NOMO-1 treated with dmso at 0.1 percent for 144 hours (cell line): ENCODE data around the gene DKC1.

Experiments
- DNase-seq: peaks from one replicate; lab custom pipeline; 2025; ENCODE audit not compliant: unreplicated experiment; lab: John Stamatoyannopoulos, UW

The DKC1 gene

DNA sequence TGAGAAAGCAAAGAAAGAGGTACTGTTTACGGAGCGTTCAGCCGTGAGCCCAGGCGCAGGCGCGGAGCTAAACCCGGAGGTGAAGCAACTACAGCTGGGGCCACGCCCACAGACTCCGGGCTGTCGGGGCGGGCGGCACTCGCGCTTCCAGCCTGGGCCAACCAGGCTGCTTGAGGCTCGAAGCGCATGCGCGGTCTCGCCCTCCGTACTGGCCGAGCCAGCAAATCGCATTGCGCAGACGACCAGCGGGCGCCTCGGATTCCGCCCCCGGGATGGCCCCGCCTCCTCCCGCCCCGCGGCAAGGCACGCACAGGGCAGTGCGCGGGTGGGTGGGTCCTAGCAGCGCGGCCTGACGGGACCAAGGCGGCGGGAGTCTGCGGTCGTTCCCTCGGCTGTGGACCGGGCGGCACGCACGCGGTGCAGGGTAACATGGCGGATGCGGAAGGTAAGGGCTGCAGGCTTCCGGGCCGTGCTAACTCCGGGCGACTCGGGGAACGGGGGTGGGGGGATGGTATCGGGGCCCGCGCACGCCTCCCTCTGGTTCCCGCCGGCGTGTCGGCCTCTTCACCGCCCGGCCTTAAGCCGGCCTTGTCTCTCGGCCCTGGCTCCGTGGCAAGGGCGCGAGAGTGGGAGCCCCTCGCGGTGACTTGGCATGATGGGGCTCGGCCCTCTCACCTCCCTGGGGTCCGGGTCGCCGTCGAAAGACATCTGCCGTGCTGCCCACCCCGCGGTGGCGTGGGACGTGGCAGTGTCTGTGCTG, at the start of gene DKC1:
TSS of gene DKC1 (plus strand) at position 328 of the 760 bp plus-strand sequence. CDS start at position 430, 102 bp downstream.
- peak; percentile 92 for DNase-seq

DNA sequence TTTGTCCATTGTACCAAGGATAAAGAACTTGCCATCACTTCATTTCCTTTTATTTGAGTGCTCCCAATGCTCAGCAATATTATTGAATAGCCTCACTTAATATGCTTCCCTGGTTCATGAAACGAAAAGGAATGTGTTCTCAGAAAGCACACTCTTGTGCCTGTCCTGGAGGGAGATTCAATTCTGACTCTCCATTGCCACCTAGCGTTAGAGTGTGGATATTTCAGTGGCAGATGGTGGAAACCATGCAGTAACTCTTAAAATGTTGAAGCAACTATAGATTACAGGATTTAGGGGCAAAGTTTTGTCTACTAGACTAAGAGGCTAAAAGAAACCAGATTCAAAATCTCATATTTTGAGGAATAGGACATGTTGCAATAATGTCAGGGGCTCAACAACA, 47.7 kb upstream of the DKC1 start:
- DNase-seq = no peak

GRCh38 chrX:154715825-154716224, 46.8 kb upstream of the DKC1 start:
- DNase-seq = no peak

DNA sequence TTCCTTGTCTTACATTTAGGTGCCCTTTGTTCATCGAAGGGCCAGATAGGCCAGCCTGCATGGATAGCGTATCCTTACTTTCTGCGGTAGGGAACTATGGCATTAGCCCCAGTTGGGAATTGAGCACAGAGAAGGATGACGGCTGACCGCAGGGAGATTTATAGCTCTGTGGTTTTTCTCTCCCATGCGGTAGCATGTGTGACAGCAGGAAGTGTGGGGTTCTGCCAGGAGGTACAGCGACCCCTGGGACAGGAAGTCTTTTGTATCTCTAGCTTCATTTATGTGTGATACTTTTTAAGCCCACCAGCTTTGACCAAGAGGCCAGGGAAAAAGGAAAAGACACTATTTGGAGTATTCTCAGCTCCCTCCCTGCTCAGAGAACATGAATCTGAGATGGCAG, 44.8 kb upstream of the DKC1 start:
- peak; percentile 22 for DNase-seq

DNA sequence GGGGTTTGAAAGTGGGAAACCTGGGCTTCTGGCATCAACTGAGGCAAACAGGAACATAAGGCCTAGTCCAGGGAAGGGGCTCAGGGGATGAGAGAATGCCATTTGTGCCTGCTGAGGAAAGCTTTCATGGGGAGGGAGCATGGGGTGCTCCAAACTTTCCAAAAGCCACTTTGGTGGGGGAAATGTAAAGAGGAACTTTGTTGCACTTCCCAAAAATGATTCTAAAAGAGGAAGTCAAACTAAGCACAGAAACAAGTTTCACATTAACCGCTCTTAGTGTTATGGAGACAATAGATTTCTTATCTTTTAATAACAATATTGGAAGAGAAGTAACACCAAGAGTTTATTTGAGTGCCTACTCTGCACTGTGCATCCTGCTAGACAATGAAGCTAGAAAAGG, 44.0 kb upstream of the DKC1 start:
- peak; percentile 31 for DNase-seq

- peak; percentile 63 for DNase-seq
Observed at GRCh38 chrX:154719132-154719675, 43.5 kb upstream of the DKC1 start.

DNA sequence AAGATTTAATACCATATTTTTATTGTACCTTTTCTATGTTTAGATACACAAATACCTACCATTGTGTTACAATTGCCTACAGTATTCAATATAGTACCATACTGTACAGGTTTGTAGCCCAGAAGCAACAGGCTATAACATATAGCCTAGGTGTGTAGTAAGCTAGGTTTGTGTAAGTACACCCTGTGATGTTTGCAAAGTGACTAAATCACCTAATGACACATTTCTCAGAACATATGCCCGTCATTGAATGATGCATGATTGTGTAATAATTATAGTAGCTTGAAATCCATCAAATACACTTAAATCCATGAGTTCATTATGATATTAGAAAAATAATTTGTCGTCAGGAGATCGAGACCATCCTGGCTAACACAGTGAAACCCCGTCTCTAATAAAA, 42.6 kb upstream of the DKC1 start:
- no peak for DNase-seq

DNA sequence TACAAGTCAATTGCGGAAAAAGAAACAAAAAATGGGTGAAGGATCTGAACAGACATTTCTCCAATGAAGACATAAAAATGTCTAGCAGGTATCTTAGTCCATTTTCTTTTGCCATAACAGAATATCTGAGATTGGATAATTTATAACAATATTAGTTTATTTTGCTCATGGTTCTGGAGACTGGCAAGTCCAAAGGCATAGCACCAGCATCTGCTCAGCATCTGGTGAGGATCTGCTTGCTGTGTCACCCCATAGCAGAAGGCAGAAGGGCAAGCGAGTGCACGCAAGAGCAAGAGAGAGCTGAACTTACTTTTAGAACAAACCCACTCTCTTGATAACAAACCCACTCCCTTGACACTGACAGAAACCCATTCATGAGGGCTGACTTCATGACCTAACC, 41.5 kb upstream of the DKC1 start:
- no peak for DNase-seq

GRCh38 chrX:154724993-154725756, 37.5 kb upstream of the DKC1 start:
- no peak for DNase-seq

GRCh38 chrX:154727418-154727817, 35.2 kb upstream of the DKC1 start:
- no peak for DNase-seq

DNA sequence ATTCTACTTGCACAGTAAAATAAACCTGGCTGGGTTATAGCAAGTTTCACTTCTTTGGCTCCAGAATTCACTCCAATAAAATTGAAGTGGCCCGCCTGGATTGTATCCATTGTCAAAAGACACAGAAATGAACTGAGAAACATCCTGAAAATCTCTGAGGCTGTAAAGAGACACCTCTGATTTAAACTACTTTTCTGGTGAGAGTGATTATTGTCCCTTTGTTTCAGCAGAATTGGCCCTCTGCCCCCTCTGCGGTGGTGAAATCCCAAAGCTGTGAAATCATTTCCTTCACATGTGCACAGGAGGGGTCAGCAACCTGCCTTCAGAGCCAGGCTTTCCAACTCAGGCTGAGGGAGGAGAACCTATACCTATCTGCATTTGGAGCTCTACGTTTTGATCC, 34.8 kb upstream of the DKC1 start:
- no peak for DNase-seq

- no peak for DNase-seq
Observed at GRCh38 chrX:154728431-154729190, 34.1 kb upstream of the DKC1 start.

GRCh38 chrX:154729439-154729838, 33.2 kb upstream of the DKC1 start:
- no peak for DNase-seq

GRCh38 chrX:154730253-154730891, 32.3 kb upstream of the DKC1 start:
- no peak for DNase-seq

- peak; percentile 23 for DNase-seq
Observed at GRCh38 chrX:154731184-154731583, 31.5 kb upstream of the DKC1 start.

DNA sequence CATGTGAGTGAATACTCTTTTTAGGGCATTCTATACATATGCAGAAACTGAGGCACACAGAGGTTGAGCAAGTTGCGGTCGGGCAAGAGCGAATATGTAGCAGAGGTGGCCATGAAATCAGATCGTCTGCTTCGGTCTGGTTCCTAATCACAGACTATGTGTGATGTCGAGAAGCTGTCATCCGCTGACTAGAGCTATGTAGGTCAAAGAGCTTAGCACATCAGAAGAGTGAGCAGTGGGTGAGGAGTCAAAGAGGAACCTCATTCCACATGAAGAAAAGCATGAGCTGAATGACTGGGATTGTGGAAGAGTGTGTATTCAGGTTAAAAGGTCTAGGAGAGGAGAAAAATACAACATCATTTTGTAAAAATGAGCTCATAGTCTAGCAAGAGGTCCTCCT, 30.8 kb upstream of the DKC1 start:
- peak; percentile 31 for DNase-seq

GRCh38 chrX:154732421-154733065, 30.1 kb upstream of the DKC1 start:
- no peak for DNase-seq

DNA sequence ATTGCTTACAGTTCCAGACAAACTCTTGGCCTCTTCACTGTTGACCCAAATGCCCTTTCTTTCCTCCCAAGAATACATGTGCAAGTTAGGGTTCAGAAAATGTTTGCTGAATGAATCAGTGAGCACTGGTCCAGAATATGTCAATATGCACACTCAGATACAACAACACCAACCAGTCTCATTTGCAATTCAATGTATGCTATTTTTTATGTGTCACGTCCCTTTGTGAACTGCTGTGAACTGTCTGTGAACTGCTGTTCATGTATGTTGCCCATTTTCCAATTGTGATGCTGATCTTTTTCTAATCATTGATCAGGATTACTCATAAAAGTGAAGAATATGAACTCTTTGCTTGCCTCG, 29.6 kb upstream of the DKC1 start:
- no peak for DNase-seq

GRCh38 chrX:154734061-154734781, 28.4 kb upstream of the DKC1 start:
- DNase-seq = peak; percentile 68
